ENCODE results near the gene SLC4A7.
A peak's percentile ranks its signal among the peaks of the same experiment; 100 is the strongest.

GRCh38 chr3:27368831-27369607 lies 115.2 kb downstream of the SLC4A7 start, which contains the start of gene NEK10:
- TF ChIP-seq EGR1 (IDR thresholded peaks at IDR 0.05) (no peak), TEAD4 (IDR thresholded peaks at IDR 0.05) (no peak), REST (IDR thresholded peaks at IDR 0.05; ENCODE audit: low read depth) (no peak), CREB1 (IDR thresholded peaks at IDR 0.05; ENCODE audit: low read depth) (peak; percentile 45; the same call in 1 of the 2 replicates), MAX (IDR thresholded peaks at IDR 0.05) (no peak; the same call in 1 of the 2 replicates), TAF1 (IDR thresholded peaks at IDR 0.05; ENCODE audit: low read depth) (no peak)

All from Ishikawa (cell line).